Testis (tissue), 3 donors: Measurements from ENCODE around the gene GALNT18. TPM values are rescaled to one million over a fixed set of nuclear protein-coding genes. Genes with fewer than 3 reads are reported as not detected.

Experiments
- DNase-seq: peaks from one replicate; pipeline ENCODE4 v3.0.0-alpha.2; 2019
- H3K27ac ChIP-seq, 2 donors: fragments of 200-600 bp; sonication (generic); one replicate each; pipeline ENCODE4 v1.5.1; 2019
- H3K27me3 ChIP-seq: fragments of 200-600 bp; sonication (generic); one replicate; pipeline ENCODE4 v1.5.1; 2019
- H3K36me3 ChIP-seq: fragments of 200-600 bp; sonication (generic); one replicate; pipeline ENCODE4 v1.5.1; 2017; ENCODE audit warnings: low read depth; ENCODE audit errors: missing control alignments
- H3K4me1 ChIP-seq: fragments of 200-600 bp; sonication (generic); one replicate; pipeline ENCODE4 v1.5.1; 2019
- H3K4me3 ChIP-seq, 2 donors: fragments of 200-600 bp; sonication (generic); one replicate each; pipeline ENCODE4 v1.5.1; 2017 to 2019
- H3K9me3 ChIP-seq: fragments of 200-600 bp; sonication (generic); one replicate; pipeline ENCODE4 v1.5.1; 2017
- CTCF ChIP-seq, 3 experiments: fragments of 450-650 bp in 2 of 3; fragments of 200-600 bp in 1 of 3; sonication (generic) in 1 of 3; IDR thresholded peaks; one replicate each; pipeline ENCODE4 v1.5.1; 2016 to 2019; ENCODE audit warnings: antibody characterized with exemption in 3 of 3, mild to moderate bottlenecking in 2 of 3, moderate library complexity in 1 of 3
- POLR2A ChIP-seq: fragments of 450-650 bp; IDR thresholded peaks from one replicate; pipeline ENCODE4 v1.6.1; 2017; ENCODE audit warnings: antibody characterized with exemption, mild to moderate bottlenecking, moderate library complexity
- WGBS, 2 donors: methylation state at CpG; one replicate each; pipeline ENCODE4 v1.1.5; 2018; 5-methylcytosine and 5-hydroxymethylcytosine counted together
- intact Hi-C: fragments of 100-400 bp; cut with DNase I; formaldehyde crosslinking; loops from one replicate; pipeline ENCODE4 v1.15.1; 2023; ENCODE audit warnings: low total_unique reads
- polyA plus RNA-seq: library from polyadenylated mRNA; stranded (reverse); fragments of 350-450 nt; fragmentation: Illumina TruSeq; extraction: RNeasy Lipid Tissue Mini Kit (QIAGEN cat#74804); gene quantifications from one replicate; pipeline ENCODE4 v1.2.3, GENCODE V29; 2014; ENCODE audit warnings: low read depth, low replicate concordance; ENCODE audit not compliant: insufficient read depth
- total RNA-seq, 2 donors: library from RNA; depleted of rRNA; stranded (reverse); fragments of >200 nt; gene quantifications; one replicate each; pipeline ENCODE4 v1.2.3, GENCODE V29; 2016

Gene GALNT18
- total and polyA plus RNA-seq, 3 donors from 2014 or later: 39.2 to 106 (median 73.9) TPM

GRCh38 chr11:11439591-11439990 lies 182.2 kb downstream of the GALNT18 start:
- peaks cover 47% of the 10 kb centered on the region for H3K4me1 ChIP-seq
- H3K36me3 ChIP-seq: no peaks in the 10 kb centered on the region
- intact Hi-C loops: no loop called here
- no peaks in the 10 kb centered on the region for H3K9me3 ChIP-seq
- H3K27ac ChIP-seq: no peak overlapping the region
- no peak overlapping the region for H3K4me3 ChIP-seq
- TF ChIP-seq POLR2A (no peak), CTCF (IDR thresholded peaks at IDR 0.05) (no peak)
- DNase-seq: no peak
- WGBS, 2 donors: 96 to 98% methylated on average over 2 of the region's 2 CpGs
- no peaks in the 10 kb centered on the region for H3K27me3 ChIP-seq

DNA sequence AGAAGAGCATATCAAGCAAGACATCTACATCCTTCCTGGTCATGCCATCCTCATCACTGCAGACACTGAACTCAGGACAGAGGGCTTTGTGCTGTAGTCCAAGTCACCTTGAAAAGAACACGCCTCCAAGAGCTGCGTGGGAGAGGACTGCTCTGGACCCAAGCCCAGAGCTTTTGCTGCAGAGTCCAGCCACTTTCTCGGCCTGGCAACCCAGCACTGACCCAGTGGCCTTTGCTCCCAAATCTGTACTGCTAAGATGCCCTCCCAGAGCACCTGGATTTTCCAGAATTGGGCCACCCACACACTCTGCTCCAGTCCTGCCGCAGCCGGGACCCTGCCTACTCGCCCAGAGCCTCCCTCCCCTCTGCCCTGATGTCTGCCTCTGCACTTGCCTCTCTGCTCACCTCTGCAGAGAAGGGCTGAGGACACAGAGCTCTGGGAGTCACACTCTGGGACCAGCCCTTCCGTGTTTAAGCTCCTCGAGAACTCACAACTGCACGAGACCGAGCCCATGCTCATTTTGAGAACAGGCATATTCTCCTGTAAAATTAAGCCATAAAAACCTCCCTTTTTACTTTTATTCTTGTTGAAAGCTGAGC lies 185.0 kb downstream of the GALNT18 start:
- intact Hi-C loops: no loop called here
- Histone ChIP-seq H3K27me3 (no peaks in the 10 kb centered on the region), H3K4me3 (no peak overlapping the region), H3K27ac (peak overlapping the region; percentile 15 to 63), H3K9me3 (no peaks in the 10 kb centered on the region), H3K4me1 (peaks cover 29% of the 10 kb centered on the region), H3K36me3 (no peaks in the 10 kb centered on the region)
- WGBS, 2 donors: 32 to 63% methylated on average over 9 to 10 of the region's 10 CpGs
- DNase-seq: peak; percentile 91
- TF ChIP-seq POLR2A (no peak), CTCF (IDR thresholded peaks at IDR 0.05) (no peak)

DNA sequence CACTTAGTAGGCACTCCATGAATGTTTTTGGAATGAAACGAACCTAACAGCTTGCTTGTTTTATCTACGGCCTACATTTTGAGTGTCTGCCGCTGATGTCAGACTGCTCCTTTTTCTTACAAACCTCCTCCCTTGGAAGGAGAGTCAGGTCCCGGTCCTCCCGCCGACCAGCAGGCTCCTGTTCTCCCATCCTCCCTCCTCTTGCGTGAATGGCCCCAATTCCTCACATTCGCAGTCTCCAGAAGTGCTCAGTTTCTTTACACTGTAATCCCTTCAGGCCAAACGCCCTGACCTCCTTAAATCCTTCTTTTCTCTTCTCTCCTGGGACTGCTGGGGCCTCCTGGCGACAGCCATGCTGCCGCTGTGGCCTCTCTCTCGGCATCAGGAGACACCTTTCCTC lies 186.2 kb downstream of the GALNT18 start:
- peak overlapping the region; percentile 39 to 44 for H3K27ac ChIP-seq
- no peak for DNase-seq
- no peak overlapping the region for H3K4me3 ChIP-seq
- no peaks in the 10 kb centered on the region for H3K36me3 ChIP-seq
- 59 to 82% methylated on average over 11 of the region's 12 CpGs for WGBS, 2 donors
- no peaks in the 10 kb centered on the region for H3K9me3 ChIP-seq
- H3K27me3 ChIP-seq: no peaks in the 10 kb centered on the region
- intact Hi-C loops: no loop called here
- H3K4me1 ChIP-seq: peaks cover 29% of the 10 kb centered on the region
- no peak for TF ChIP-seq POLR2A
- TF ChIP-seq CTCF (IDR thresholded peaks at IDR 0.05): no peak

DNA sequence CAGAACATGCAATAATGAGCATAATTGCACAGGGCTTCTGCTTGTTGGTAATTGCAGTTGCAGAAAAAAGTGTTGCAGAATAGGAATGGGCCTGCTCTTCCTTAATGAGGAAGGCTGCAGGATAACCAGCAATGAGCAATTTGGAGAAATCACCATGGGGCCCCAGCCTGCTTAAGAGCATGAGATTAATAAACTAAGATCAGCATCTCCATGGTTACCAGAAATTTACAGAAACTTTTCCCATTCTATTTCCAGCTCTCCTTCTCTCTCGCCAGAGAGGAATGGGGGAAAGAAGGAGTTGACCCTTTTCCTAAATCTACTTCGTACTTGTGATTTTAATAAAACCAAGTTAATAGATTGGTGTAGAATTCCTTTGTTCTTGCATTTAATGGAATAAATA lies 187.8 kb downstream of the GALNT18 start:
- H3K27me3 ChIP-seq: no peaks in the 10 kb centered on the region
- WGBS, 2 donors: 87 to 89% methylated on average over 2 of the region's 2 CpGs
- no peak for DNase-seq
- H3K27ac ChIP-seq: no peak overlapping the region
- H3K36me3 ChIP-seq: no peaks in the 10 kb centered on the region
- H3K4me3 ChIP-seq: no peak overlapping the region
- TF ChIP-seq POLR2A (no peak), CTCF (IDR thresholded peaks at IDR 0.05) (no peak)
- H3K4me1 ChIP-seq: peaks cover 29% of the 10 kb centered on the region
- intact Hi-C loops: no loop called here
- no peaks in the 10 kb centered on the region for H3K9me3 ChIP-seq

GRCh38 chr11:11432621-11433319 lies 189.0 kb downstream of the GALNT18 start:
- no peaks in the 10 kb centered on the region for H3K9me3 ChIP-seq
- WGBS, 2 donors: 89 to 93% methylated on average over 13 of the region's 13 CpGs
- H3K36me3 ChIP-seq: no peaks in the 10 kb centered on the region
- no peak for DNase-seq
- H3K27ac ChIP-seq: no peak overlapping the region
- H3K4me1 ChIP-seq: peaks cover 26% of the 10 kb centered on the region
- intact Hi-C loops: no loop called here
- H3K4me3 ChIP-seq: no peak overlapping the region
- TF ChIP-seq CTCF (IDR thresholded peaks at IDR 0.05) (no peak), POLR2A (no peak)
- no peaks in the 10 kb centered on the region for H3K27me3 ChIP-seq
